Spleen (tissue), 7 donors: ENCODE measurements around the gene PELI2.

Experiments
- POLR2A ChIP-seq, 3 donors: fragments of 450-650 bp; IDR thresholded peaks; one replicate each; pipeline ENCODE4 v1.5.1; 2017; ENCODE audit warnings: antibody characterized with exemption in 3 of 3, mild to moderate bottlenecking in 1 of 3
- TF ChIP-seq, protein P1 (sequence below), 11 experiments: fragments of 200-600 bp in 7 of 11; fragments of 450-650 bp in 4 of 11; sonication (generic) in 4 of 11; IDR thresholded peaks in 8 of 11; conservative IDR thresholded peaks in 3 of 11; 1 replicate in 7 of 11; 2 replicates in 4 of 11; pipeline versions ENCODE4 v1.4.0 to v1.8.0; 2016 to 2021; ENCODE audit warnings: antibody characterized with exemption in 11 of 11, inconsistent platforms in 4 of 11, mild to moderate bottlenecking in 1 of 11
- donor health status: DM: no; HTN: no; CAD: no; lungs with moderate emphysema.
- donor health status: DM: no; HTN: no; CAD: no.
- donor health status: DM: no; HTN: no; CAD: no.

DNA sequence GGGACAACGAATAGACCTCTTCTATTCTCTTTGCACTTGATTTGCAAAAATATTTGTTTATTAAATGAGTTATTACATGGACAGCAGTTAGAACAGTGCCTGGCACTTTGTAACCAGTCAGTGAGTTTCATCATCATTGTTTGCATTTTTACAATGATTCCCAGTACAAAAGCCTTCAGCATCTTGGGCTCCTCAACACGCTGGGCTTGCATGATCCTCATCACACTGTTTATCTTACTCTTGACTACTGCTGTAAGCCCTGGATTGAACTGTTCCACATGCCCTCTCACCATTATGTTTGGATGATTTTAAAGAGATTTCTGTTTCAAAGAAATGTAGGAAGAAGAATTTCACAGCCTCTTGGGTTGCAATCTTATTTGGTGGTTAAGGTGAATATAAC, 204.3 kb downstream of the PELI2 start:
- TF ChIP-seq, protein P1, sequence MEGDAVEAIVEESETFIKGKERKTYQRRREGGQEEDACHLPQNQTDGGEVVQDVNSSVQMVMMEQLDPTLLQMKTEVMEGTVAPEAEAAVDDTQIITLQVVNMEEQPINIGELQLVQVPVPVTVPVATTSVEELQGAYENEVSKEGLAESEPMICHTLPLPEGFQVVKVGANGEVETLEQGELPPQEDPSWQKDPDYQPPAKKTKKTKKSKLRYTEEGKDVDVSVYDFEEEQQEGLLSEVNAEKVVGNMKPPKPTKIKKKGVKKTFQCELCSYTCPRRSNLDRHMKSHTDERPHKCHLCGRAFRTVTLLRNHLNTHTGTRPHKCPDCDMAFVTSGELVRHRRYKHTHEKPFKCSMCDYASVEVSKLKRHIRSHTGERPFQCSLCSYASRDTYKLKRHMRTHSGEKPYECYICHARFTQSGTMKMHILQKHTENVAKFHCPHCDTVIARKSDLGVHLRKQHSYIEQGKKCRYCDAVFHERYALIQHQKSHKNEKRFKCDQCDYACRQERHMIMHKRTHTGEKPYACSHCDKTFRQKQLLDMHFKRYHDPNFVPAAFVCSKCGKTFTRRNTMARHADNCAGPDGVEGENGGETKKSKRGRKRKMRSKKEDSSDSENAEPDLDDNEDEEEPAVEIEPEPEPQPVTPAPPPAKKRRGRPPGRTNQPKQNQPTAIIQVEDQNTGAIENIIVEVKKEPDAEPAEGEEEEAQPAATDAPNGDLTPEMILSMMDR (IDR thresholded peaks at IDR 0.05 in 8 of 11, conservative IDR thresholded peaks at IDR 0.05 in 3 of 11), result no peak
- no peak for TF ChIP-seq POLR2A (IDR thresholded peaks at IDR 0.05)
